NCI-H510A treated with DMSO at 0.1 percent for 48 hours (cell line): ENCODE data around the gene CD58.
"Not testable (repeated sequence)": the region's sequence is repeated elsewhere in the genome, so short reads cannot be mapped to it uniquely, and the experiment has no call there.

ENCODE experiments used
- DNase-seq: peaks from one replicate; lab custom pipeline; 2025; lab: John Stamatoyannopoulos, UW

Gene CD58

GRCh38 chr1:116591951-116592605 lies 21.3 kb upstream of the CD58 start:
- not testable (repeated sequence) for DNase-seq

- not testable (repeated sequence) for DNase-seq
Measured at GRCh38 chr1:116591006-116591950, 20.5 kb upstream of the CD58 start.

GRCh38 chr1:116590359-116591005 lies 19.7 kb upstream of the CD58 start:
- DNase-seq = not testable (repeated sequence)

- not testable (repeated sequence) for DNase-seq
Measured at GRCh38 chr1:116589101-116589735, 18.4 kb upstream of the CD58 start.

- no peak for DNase-seq
Measured at GRCh38 chr1:116587501-116588227, 16.8 kb upstream of the CD58 start.

GRCh38 chr1:116586741-116587143 lies 15.9 kb upstream of the CD58 start:
- DNase-seq = no peak

GRCh38 chr1:116585886-116586285 lies 15.1 kb upstream of the CD58 start:
- no peak for DNase-seq

GRCh38 chr1:116581323-116581885 lies 10.6 kb upstream of the CD58 start:
- DNase-seq = no peak

GRCh38 chr1:116580446-116581322 lies 9.9 kb upstream of the CD58 start:
- DNase-seq = no peak

- no peak for DNase-seq
Measured at GRCh38 chr1:116579259-116579875, 8.5 kb upstream of the CD58 start.

GRCh38 chr1:116578581-116578980 lies 7.8 kb upstream of the CD58 start:
- DNase-seq = no peak

- no peak for DNase-seq
Measured at GRCh38 chr1:116577759-116578314, 7.0 kb upstream of the CD58 start.

GRCh38 chr1:116574581-116575291 lies 3.9 kb upstream of the CD58 start:
- peak; percentile 75 for DNase-seq

- DNase-seq = no peak
Measured at GRCh38 chr1:116573431-116574095, 2.7 kb upstream of the CD58 start.

GRCh38 chr1:116572771-116573430 lies 2.1 kb upstream of the CD58 start:
- DNase-seq = no peak

- no peak for DNase-seq
Measured at GRCh38 chr1:116572099-116572498, 1.3 kb upstream of the CD58 start.

GRCh38 chr1:116571215-116571919 lies 541 bp upstream of the CD58 start:
- DNase-seq = no peak
